Smooth muscle cell (in vitro differentiated cells): ENCODE data around the gene SCGN. TPM values are rescaled to one million over a fixed set of nuclear protein-coding genes. Genes with fewer than 3 reads are reported as not detected.

ENCODE experiments used
- DNase-seq: peaks from one replicate; lab custom pipeline; 2025; ENCODE audit not compliant: unreplicated experiment; lab: John Stamatoyannopoulos, UW
- H2AFZ ChIP-seq: fragments of 200-600 bp; sonication (generic); 2 replicates; pipeline ENCODE4 v1.6.0; 2016; ENCODE audit warnings: antibody characterized with exemption, low read depth, mild to moderate bottlenecking
- H3F3A ChIP-seq: fragments of 200-600 bp; sonication (generic); 2 replicates; pipeline ENCODE4 v1.6.0; 2017; ENCODE audit warnings: antibody characterized with exemption, low read depth
- H3K27ac ChIP-seq: fragments of 200-600 bp; sonication (generic); 2 replicates; pipeline ENCODE4 v1.5.1; 2016; ENCODE audit warnings: low read depth, mild to moderate bottlenecking
- H3K27me3 ChIP-seq: fragments of 200-600 bp; sonication (generic); 2 replicates; pipeline ENCODE4 v1.6.1; 2016; ENCODE audit warnings: low read depth, mild to moderate bottlenecking
- H3K36me3 ChIP-seq: fragments of 200-600 bp; sonication (generic); 2 replicates; pipeline ENCODE4 v1.5.1; 2016; ENCODE audit warnings: low read depth
- H3K4me1 ChIP-seq: fragments of 200-600 bp; sonication (generic); 2 replicates; pipeline ENCODE4 v1.5.1; 2016; ENCODE audit warnings: low read depth
- H3K4me2 ChIP-seq: fragments of 200-600 bp; sonication (generic); 2 replicates; pipeline ENCODE4 v1.6.0; 2016; ENCODE audit warnings: mild to moderate bottlenecking
- H3K4me3 ChIP-seq: fragments of 200-600 bp; sonication (generic); 2 replicates; pipeline ENCODE4 v1.5.1; 2016; ENCODE audit warnings: mild to moderate bottlenecking
- H3K79me2 ChIP-seq: fragments of 200-600 bp; sonication (generic); 2 replicates; pipeline ENCODE4 v1.6.0; 2016; ENCODE audit warnings: low read depth, mild to moderate bottlenecking
- H3K9ac ChIP-seq: fragments of 200-600 bp; sonication (generic); 2 replicates; pipeline ENCODE4 v1.6.0; 2016; ENCODE audit warnings: low read depth
- H3K9me3 ChIP-seq: fragments of 200-600 bp; sonication (generic); replicated peaks from 2 replicates; pipeline ENCODE4 v1.5.1; 2016; ENCODE audit warnings: low read depth
- H4K20me1 ChIP-seq: fragments of 200-600 bp; sonication (generic); 2 replicates; pipeline ENCODE4 v1.6.0; 2016; ENCODE audit warnings: low read depth
- CTCF ChIP-seq: fragments of 200-600 bp; sonication (generic); IDR thresholded peaks from 2 replicates; pipeline ENCODE4 v1.5.1; 2017; ENCODE audit warnings: borderline replicate concordance, mild to moderate bottlenecking, antibody characterized with exemption; ENCODE audit not compliant: insufficient read depth, poor library complexity, severe bottlenecking
- WGBS: methylation state at CpG from one replicate; pipeline ENCODE4 v1.1.7; 2016; ENCODE audit warnings: low lambda C conversion rate; 5-methylcytosine and 5-hydroxymethylcytosine counted together
- polyA plus RNA-seq: library from polyadenylated mRNA; unstranded; fragments of >200 nt; fragmentation: Nextera tagmentation; extraction: Ambion mirVana; gene quantifications from 2 replicates; pipeline ENCODE4 v1.2.1, GENCODE V29; 2016
- total RNA-seq: library from RNA; depleted of rRNA; stranded (reverse); fragments of >200 nt; gene quantifications from 2 replicates; pipeline ENCODE4 v1.2.3, GENCODE V29; 2014

The SCGN gene
- total and polyA plus RNA-seq, 2 experiments from 2014 or later: not detected

DNA sequence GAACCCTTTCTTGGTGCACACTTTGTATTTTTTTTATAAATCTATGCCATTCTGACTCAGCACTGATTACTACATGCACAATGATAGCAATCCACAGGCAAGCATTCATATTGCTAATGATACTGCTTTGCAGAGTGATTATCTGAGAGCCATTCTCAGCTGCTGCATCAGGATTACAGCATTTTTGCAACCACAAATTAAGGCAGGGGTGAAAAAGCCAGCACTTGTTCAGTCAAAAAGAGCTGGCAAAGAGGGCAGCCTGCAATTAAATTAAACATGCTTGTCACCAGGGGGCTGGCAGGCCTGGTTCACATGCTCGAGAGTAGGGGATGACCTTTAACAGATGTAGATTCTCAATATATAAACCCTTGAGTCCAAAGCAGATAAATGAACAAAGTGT, 61.8 kb downstream of the SCGN start:
- H3K9me3 ChIP-seq: no peaks in the 10 kb centered on the region
- no peaks in the 10 kb centered on the region for H4K20me1 ChIP-seq
- H3K27me3 ChIP-seq: no peaks in the 10 kb centered on the region
- 27% methylated on average over 1 of the region's 1 CpG for WGBS
- no peak overlapping the region for H3K4me3 ChIP-seq
- no peaks in the 10 kb centered on the region for H3K36me3 ChIP-seq
- H2AFZ ChIP-seq: no peak overlapping the region
- H3K27ac ChIP-seq: no peak overlapping the region
- no peak overlapping the region for H3K9ac ChIP-seq
- TF ChIP-seq CTCF: no peak
- H3K4me1 ChIP-seq: peaks cover 11% of the 10 kb centered on the region
- no peak for DNase-seq
- no peaks in the 10 kb centered on the region for H3K79me2 ChIP-seq
- H3K4me2 ChIP-seq: no peak overlapping the region
- H3F3A ChIP-seq: no peaks in the 10 kb centered on the region

GRCh38 chr6:25714765-25715164, 62.8 kb downstream of the SCGN start:
- DNase-seq: no peak
- Histone ChIP-seq H3K9me3 (no peaks in the 10 kb centered on the region), H3K9ac (no peak overlapping the region), H3K27ac (no peak overlapping the region), H3F3A (no peaks in the 10 kb centered on the region), H3K4me3 (no peak overlapping the region), H4K20me1 (no peaks in the 10 kb centered on the region), H3K27me3 (no peaks in the 10 kb centered on the region), H3K79me2 (no peaks in the 10 kb centered on the region), H3K4me2 (no peak overlapping the region), H3K4me1 (peaks cover 11% of the 10 kb centered on the region), H3K36me3 (no peaks in the 10 kb centered on the region), H2AFZ (no peak overlapping the region)
- 45% methylated on average over 3 of the region's 3 CpGs for WGBS
- no peak for TF ChIP-seq CTCF

DNA sequence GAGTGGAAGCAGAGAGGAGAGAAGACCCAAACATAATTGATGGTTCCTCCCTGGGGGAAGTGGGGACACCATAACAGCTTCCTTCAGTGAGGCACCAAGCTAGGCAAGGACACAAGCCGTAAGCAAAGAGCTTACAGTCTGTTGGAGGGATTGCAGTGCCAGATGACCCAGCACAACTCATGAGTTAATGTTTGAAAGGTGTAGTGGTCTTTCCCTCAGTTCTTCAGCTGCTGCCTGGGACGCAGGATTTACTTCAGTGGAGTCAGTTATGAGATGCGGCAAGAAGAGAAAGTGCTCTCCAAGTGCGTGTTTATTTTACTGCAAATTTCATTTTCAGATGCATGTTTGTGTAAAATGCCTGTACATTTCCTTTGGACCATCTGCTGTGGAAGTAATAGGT, 63.8 kb downstream of the SCGN start:
- Histone ChIP-seq H3K9me3 (no peaks in the 10 kb centered on the region), H3F3A (no peaks in the 10 kb centered on the region), H2AFZ (no peak overlapping the region), H3K4me2 (no peak overlapping the region), H3K4me1 (peaks cover 11% of the 10 kb centered on the region), H3K4me3 (no peak overlapping the region), H3K9ac (no peak overlapping the region), H4K20me1 (no peaks in the 10 kb centered on the region), H3K36me3 (no peaks in the 10 kb centered on the region), H3K27ac (no peak overlapping the region), H3K27me3 (no peaks in the 10 kb centered on the region), H3K79me2 (no peaks in the 10 kb centered on the region)
- WGBS: 88% methylated on average over 4 of the region's 4 CpGs
- TF ChIP-seq CTCF: no peak
- no peak for DNase-seq

- no peak for DNase-seq
Observed at GRCh38 chr6:25717866-25718740, 66.1 kb downstream of the SCGN start.

More at GRCh38 chr6:25717866-25718740, 66.1 kb downstream of the SCGN start:
- Histone ChIP-seq H3K9me3 (no peaks in the 10 kb centered on the region), H3K4me3 (no peak overlapping the region), H3K79me2 (no peaks in the 10 kb centered on the region), H3K27me3 (no peaks in the 10 kb centered on the region), H3F3A (no peaks in the 10 kb centered on the region), H3K4me2 (no peak overlapping the region), H4K20me1 (no peaks in the 10 kb centered on the region), H3K9ac (no peak overlapping the region), H3K27ac (no peak overlapping the region), H2AFZ (no peak overlapping the region), H3K4me1 (peaks cover 11% of the 10 kb centered on the region), H3K36me3 (no peaks in the 10 kb centered on the region)
- WGBS: 60% methylated on average over 6 of the region's 6 CpGs
- TF ChIP-seq CTCF: peak; percentile 79
